ENCODE results near the gene PSMB2. TPM values are rescaled to one million over a fixed set of nuclear protein-coding genes. Genes with fewer than 3 reads are reported as not detected.

Gene PSMB2
- total RNA-seq, 2 donors from 2014 or later = 37.5 to 38.1 TPM

GRCh38 chr1:35561972-35562680, 79.2 kb downstream of the PSMB2 start:
- intact Hi-C loops (cut with DNase I) = loop anchor here (2.0 to 5.0 kb wide), 2 partner anchors 110 to 111 kb away; no protein-coding TSS in a partner anchor
- peak; percentile 67 for DNase-seq (ENCODE audit: low spot score)

DNA sequence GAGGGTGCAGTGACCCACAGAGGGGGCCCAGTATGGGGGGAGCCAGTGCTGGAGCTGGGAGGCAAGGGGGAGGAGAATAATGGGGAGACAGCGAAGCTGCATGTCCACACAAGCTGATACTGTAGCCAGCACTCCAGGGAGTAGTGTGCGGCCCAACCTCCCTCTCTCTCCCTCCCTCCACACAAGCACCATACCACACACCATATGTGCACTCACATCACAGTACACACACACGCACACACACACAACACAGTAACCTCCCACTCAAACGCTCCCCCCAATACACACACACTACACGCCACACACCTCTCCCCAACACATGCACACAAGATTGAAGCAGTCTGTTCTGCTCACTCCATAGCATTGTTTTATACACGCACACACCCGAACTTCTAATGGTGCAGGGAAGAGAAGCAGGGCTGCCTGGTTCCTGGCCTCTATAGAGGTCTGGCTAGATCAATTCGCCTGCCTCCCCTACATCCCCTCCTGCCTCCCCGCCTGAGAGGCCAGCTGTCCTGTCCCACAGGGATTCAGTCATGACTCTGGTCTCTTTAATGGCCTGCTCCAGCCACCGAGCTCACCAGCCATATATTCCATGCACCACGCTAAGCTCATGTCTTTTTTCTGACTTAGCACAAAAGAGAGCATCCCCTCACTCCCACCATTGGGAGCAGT, 79.9 kb downstream of the PSMB2 start:
- intact Hi-C loops (cut with DNase I) = loop anchor here (2.0 to 5.0 kb wide), 2 partner anchors 109 to 111 kb away; no protein-coding TSS in a partner anchor
- DNase-seq (ENCODE audit: low spot score) = no peak

- intact Hi-C loops (cut with DNase I) = loop anchor here (2.0 to 5.0 kb wide), 2 partner anchors 108 to 110 kb away; no protein-coding TSS in a partner anchor
- DNase-seq (ENCODE audit: low spot score) = peak; percentile 80
These were observed 80.8 kb downstream of the PSMB2 start for GRCh38 chr1:35560256-35561225.

- intact Hi-C loops (cut with DNase I) = no loop called here
- peak; percentile 50 for DNase-seq (ENCODE audit: low spot score)
These were observed 81.9 kb downstream of the PSMB2 start for GRCh38 chr1:35559317-35559944.

DNA sequence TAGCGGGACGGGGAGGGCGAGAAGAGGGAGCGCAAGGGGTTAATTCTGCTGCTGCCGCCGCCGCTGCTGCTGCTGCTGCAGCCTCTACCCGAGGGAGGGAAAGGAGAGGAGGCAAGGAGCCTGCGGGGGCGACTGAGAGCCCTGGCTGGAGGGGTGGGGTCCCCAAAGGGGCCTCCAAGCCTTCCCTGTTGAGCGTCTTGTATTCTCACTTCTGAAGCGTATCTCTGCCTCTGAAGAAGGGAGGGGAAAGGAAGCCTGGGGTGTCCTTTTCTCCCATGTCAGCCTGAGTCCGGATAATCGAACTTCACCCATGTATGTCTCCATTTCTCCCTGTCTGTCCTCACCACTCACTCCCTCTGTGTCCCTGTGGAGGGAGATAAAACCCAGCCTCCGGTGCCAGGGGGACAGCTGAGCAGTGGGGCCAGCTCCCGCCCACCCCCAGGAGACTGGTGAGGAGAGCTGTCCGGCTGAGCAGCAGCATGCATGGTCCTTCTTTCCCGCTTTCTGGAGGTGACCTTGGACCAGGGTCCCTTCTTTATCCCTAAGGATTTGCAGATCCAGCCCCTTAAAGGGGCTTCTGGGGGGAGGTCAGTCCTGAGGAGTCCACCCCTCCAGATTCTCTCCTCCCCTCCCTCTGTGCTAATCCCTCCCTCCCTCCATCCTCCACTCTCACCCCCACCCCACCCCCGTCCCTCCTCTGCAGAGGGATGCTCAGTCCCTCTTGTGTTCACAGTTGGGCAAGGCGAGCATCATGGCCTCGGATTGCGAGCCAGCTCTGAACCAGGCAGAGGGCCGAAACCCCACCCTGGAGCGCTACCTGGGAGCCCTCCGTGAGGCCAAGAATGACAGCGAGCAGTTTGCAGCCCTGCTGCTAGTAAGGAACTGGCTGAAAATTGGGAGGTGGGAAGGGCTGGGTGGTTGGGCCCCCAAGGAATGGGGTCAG, 82.7 kb downstream of the PSMB2 start:
- intact Hi-C loops (cut with DNase I) = no loop called here
- DNase-seq (ENCODE audit: low spot score) = peak; percentile 82

DNA sequence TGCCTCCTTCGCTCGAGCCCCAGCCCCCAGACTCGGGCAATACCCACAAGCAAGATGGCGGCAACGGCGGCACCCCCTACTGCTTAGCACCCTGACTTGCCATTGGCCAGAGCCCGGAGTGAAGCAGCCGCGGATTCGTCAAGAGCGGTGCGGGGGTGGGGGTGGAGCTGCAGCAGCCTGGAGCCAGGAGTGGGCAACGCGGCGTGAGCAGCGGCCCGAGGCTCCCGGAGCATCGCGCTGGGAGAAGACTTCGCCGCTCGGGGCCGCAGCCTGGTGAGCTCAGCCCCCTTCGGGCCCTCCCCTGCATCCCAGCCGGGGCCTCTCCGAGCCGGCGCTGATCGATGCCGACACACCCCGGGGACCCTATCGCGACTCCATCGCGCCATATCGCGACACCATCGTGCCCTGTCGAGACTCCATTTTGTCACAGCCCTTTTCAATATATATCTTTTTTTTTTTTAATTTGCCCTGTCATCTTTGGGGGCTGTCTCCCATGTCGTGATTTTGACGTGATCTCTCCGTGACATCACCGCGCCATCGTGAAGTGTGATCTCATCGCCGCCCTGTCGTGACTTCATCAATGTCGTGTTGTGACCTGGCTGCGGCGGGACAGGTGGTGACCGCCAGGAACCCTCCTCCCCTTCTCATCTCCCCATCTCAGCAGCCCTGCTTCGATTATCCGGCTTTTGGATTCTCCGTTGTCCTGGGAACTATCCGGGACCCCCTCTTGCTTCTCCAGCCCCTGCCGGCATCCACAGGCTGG, 83.5 kb downstream of the PSMB2 start, which contains the start of gene NCDN:
Gene NCDN (plus strand): TSS at position 189 of the 763 bp plus-strand sequence. CDS start 392 bp downstream, at position 581.
- peak; percentile 99 for DNase-seq (ENCODE audit: low spot score)
- intact Hi-C loops (cut with DNase I) = no loop called here

DNA sequence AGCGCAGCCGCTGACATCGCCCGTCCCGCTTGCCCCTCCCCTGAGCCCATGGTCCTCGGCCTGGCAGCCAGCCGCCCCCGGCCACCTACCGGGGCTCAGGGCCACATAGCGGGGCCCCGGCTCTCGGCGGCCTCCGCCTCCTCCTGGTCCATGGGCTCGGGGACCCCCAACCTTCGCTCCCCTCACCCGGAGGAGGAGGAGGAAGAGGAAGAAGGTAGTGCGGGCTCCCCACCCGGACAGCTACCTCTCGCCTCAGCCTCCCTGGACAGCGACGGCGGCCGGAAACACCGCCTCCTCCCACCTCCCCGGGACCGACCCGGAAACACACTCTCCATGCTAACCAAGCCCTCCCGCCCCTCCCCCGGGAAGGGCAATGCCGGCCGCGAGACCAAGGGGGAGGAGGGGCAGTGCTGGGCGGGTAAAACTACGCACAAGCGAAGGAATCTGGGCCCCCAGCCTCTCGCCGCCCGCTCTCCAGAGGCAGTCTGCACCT, 84.2 kb downstream of the PSMB2 start, which contains the start of gene KIAA0319L:
Gene KIAA0319L (minus strand): TSS at position 286 of the 493 bp plus-strand sequence. CDS start 2,912 bp downstream, outside the sequence.
- intact Hi-C loops (cut with DNase I) = no loop called here
- peak; percentile 96 for DNase-seq (ENCODE audit: low spot score)

- DNase-seq (ENCODE audit: low spot score) = no peak
- intact Hi-C loops (cut with DNase I) = no loop called here
These were observed 84.7 kb downstream of the PSMB2 start for GRCh38 chr1:35556484-35557117.

DNA sequence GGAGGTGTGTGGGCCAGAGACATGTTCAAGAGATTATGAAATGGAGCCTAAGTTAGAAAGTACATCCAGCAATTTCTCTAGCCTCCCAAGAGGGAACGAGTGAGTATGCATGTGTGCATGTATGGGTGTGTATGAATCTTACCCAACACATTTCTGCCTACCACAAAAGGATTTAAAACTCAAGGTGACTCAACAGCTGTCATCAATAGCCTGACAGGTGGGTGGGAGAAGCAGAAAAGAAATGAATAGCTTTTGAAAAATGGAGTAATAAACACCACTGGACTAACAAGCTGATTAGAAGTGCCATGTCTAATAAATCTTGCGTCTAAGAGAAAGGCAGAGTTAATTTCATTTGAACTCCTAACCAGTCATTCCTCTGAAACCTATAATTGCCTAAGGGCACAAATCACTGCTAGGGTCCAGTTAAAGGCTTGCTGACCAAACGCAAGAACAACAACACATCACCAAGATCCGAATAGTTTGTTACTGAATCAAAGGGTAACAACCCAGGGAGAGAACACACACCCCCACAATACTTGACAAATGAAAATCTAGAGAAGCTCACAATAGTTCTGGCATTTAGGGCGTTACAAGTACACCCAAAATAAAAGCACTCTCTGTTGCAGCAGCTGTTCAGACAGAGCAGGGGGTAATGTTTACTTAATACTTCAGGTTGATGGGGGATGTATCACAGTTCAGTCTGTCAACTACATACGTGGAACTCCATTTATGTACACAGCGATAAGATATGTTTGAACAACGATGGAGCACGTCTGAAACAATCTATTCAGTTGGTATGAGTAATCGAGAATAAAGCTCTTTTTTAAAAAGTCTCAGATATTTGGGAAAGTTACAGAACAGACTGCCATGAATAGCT, 85.5 kb downstream of the PSMB2 start:
- intact Hi-C loops (cut with DNase I) = no loop called here
- DNase-seq (ENCODE audit: low spot score) = no peak

GRCh38 chr1:35555212-35555584, 86.1 kb downstream of the PSMB2 start:
- DNase-seq (ENCODE audit: low spot score) = no peak
- intact Hi-C loops (cut with DNase I) = no loop called here

DNA sequence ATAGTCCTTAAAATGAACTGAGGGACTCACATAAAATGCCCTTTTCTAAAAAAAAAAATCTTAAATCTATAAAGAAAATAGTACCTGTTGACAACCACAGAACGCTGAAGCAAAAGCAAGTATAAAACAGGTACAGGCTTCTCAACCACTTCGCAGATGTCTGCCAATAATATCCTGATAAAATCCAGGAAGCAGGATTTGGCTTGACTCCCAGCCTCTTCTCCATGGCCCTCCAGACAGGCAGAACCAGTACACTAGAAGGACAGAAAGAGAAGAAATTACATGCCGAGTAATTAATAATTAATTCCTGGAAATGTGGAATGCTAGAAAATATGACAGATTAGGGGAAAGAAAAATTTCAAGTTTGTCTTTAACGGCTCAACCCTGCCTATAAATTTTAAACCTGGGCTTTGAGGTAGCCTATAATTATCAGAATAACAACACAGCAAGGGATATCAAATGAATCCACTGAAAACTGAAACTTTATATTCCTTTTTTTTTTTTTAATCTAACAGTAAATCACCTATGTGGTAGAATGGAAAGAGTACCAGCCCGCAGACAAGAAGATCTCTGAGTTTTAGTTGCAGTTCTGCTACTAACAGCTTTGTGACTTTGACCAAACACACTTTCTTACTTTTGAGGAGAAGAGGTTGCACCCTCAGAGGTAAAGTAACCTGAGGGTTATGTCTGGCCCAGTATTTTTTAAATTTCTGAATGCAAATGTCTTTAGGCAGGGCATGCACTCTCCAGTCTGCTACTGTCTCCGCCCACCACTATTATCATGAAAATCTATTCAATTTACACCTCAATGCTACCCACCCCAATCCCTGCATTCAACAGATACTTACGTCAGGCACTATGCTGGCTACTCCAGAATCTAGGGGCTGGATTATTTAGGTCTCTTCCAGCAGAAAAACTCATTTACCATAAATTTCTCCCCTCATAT, 86.8 kb downstream of the PSMB2 start:
- intact Hi-C loops (cut with DNase I) = no loop called here
- no peak for DNase-seq (ENCODE audit: low spot score)

DNA sequence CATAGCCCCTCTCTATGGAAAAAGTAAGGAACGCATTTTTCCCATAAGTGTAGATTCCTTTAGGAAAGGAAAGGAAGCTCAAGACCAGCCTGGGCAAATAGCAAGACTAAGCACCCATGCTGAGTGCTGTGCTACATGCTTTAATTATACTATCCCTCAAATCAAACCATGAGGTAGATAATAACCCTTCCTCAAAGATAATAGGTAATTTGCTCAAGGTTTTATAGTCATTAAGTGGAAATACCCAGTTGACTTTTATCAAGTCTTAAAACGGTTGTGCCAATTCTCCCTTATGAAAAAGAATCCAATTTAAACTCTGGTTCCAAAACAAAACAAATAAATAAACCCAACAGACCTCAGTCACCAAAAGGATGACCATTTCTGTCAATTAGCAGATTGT, 87.5 kb downstream of the PSMB2 start:
- no peak for DNase-seq (ENCODE audit: low spot score)
- intact Hi-C loops (cut with DNase I) = no loop called here

Data from posterior vena cava (tissue), 2 donors.